ENCODE measurements around the gene ABCA5.

- TF ChIP-seq POLR2A (IDR thresholded peaks at IDR 0.05) (no peak), EP300 (IDR thresholded peaks at IDR 0.05) (no peak), CTCF (IDR thresholded peaks at IDR 0.05) (peak; percentile 28 to 62 (median 46))
Observed at GRCh38 chr17:69246726-69247375, 80.1 kb downstream of the ABCA5 start.
